ENCODE data around the gene STK17B. TPM values are rescaled to one million over a fixed set of nuclear protein-coding genes. Genes with fewer than 3 reads are reported as not detected.
"Not testable (repeated sequence)": the region's sequence is repeated elsewhere in the genome, so short reads cannot be mapped to it uniquely, and the experiment has no call there.

The STK17B gene
- total RNA-seq, 1 donor from 2014 or later: 67.7 TPM

DNA sequence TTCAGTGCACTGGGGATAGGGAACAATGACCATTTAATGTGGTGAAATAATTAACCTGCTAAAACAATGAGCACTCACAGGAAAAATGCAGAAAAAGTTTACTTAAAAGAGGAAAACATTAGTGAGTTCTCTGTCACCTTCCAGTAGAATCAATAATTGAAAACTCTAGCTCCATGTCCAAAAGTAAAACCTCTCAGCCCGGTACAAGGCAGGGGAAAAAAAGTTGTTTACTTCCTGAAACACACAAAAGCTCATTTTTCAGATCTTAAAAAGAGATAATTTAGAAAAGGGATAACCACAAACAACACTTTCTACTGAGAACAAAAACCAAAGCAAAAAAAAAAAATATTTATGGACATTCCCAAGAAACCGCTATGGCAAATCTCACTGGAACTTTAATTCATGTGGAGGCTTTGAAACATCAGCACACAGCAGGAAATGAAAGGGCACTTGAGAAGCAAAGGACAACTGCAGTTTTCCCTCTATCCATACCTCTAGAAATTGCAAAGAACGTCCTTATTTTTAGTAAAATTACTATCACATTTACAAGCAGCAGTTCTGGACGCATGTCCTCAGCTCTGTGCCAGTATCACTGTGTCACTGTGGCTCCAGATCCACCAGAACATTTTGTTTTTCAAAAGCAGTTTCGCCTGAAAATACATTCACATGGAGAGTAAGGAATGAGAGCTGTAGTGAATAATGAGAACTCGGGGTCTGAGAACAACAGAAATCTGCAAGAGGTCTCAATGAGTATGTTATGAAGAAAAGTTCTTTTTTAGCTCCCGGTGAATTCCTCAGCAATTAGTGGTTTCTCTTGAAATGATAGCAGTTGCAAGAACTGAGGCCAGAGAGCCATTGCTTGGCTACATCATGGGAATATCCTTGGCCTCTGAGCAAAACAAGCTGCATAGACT, 58.1 kb downstream of the STK17B start:
- DNase-seq (ENCODE audit: low spot score): no peak

DNA sequence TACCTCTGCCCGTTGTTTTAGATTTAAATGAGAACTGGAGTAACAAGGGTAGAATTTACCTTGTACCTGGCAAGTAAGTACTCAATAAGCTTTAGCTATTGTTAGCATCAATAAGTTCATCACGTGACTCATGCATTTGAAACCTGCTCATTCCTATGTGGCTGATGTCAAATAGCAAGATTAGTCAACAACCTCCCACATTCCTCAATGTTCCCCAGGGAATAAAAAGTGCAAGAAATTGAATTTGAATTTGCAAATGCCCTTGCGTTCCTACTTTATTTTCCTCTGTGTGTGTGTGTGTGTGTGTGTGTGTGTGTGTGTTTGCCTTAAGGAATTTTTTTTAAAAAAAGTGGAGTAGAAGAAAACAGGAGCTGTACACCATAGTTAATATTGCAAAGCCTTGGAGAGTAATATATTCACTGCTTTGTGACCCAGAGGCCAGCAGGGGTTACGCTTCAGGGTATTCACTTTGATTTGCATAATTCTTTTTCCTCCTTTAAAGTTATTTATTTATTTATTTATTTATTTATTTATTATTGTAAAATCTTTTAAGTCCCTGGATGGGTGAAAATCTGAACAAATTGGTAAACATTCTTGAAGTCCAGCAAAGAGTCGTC, 58.9 kb downstream of the STK17B start:
- no peak for DNase-seq (ENCODE audit: low spot score)

GRCh38 chr2:196108604-196109003, 62.8 kb downstream of the STK17B start:
- DNase-seq (ENCODE audit: low spot score): no peak

DNA sequence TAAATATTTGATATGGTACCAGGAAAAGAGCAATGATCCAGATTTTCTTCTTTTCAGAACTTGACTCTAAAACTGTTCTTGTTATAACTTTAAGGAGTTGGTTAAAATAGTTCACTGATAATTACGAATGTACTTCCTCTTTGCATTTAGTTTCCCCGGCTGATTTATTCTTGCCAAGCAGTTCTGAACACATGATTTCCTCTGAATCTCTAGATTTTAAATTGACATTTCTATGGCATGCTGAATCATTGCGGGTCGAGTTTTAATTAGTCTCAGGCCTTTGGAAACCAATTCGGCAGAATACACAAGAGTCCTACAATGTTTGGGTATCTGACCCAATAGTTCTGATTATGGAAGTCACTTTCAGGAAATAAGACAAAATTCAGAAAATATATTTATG, 65.4 kb downstream of the STK17B start:
- no peak for DNase-seq (ENCODE audit: low spot score)

DNA sequence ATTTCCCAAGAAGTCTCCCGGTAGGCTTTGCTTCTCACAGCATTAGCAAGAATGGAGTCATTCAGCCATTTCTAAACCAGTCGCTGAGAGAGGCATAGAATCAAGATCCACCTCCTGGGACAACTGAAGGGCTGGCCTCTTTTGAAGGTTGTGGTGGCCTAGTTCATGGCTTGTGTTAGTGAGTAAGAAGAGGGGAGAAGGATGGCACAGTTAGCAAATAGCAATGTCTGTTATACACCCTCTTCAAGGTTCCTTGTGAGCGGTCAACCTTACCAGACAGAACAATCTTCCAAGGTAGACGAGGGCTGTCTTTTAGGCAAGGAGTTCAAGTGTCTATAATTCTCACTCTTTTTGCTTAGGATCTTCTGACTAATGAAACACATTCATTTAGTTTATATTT, 67.3 kb downstream of the STK17B start:
- DNase-seq (ENCODE audit: low spot score): no peak

GRCh38 chr2:196103626-196104025, 67.8 kb downstream of the STK17B start:
- DNase-seq (ENCODE audit: low spot score): no peak

DNA sequence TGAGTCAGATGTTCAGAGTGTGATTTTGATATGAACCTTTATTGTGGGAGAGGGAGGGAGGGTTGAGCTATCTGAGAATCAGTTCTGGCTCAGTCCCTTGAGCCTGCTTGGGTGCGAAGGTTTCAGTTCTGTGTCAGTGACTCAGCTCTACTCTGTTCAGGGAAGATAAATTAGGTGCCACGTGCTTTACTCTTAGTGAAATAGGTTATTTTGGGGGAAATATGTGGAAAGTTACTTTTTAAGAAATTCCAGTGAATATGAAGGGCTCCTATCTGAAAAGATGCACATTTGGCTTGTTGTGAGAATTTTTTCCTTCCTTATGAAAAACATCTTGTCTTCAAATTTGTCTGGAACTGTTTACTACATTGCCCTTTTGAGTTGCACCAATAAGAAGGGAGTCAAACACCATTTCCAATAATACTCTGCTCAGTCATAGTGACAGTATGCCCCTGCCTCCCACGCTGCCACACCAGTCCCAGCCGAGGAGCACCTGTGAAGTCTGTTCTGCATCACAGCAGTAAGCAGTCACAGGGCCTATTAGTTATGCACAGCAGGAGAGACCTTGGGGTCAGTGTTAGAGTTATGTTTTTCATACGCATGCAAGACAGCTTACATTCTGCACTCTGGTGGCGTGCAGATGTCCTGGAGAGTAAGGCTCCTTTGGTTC, 69.9 kb downstream of the STK17B start:
- no peak for DNase-seq (ENCODE audit: low spot score)

DNA sequence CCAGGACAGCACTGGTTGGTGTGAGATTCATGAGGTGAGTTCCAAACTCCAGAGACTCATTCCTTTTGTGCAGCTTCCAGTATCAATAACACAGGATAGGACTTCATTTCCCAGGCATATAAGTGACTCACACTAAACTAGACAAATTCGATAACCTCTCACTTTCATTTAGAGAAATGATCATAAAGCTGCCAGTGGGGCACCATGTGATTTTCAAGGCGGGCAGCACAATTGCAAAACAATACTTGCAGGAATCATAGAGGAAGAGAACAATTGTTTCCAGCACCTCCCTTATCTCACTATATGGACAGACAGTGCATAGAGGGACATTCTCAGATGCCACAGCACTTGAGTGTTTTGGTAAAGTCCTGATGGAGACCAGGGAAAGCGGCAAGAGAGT, 71.5 kb downstream of the STK17B start:
- no peak for DNase-seq (ENCODE audit: low spot score)

DNA sequence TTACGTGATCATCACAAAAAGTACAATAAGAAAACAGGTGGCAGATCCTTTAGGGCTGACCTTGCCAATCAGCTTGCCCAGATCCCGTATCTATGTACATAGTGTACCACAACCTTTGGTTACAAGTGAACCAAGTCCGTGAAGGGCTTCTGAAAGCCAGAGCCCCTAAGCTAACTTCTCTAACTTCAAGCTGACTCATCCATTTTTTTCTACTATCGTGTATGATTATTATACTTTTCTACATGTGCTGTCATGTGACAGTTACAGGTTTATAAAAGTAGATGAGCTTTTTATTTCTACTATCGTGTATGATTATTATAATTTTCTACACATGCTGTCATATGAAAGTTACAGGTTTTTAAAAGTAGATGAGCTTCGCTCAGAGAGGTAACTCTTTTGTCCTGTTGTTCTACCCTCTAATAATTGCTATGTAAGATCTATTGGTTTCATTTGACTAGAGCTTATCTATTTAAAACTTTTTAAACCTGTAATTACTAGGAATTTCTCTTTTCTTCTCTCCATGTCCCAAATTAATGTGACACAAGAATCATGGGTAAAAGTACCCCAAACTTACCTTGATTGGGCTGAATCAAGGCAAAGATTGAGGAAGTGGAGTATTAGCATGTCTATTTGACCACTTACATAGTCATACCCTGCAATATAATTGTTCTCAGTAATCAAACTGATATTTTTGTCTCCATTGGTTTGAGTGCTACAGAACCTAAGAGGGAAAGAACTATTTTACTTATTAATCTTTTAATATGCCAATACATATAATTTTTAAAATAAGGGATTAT, 73.3 kb downstream of the STK17B start:
- DNase-seq (ENCODE audit: low spot score): no peak

- no peak for DNase-seq (ENCODE audit: low spot score)
Measured at GRCh38 chr2:196096982-196097745, 74.2 kb downstream of the STK17B start.

- no peak for DNase-seq (ENCODE audit: low spot score)
Measured at GRCh38 chr2:196096264-196096663, 75.1 kb downstream of the STK17B start.

DNA sequence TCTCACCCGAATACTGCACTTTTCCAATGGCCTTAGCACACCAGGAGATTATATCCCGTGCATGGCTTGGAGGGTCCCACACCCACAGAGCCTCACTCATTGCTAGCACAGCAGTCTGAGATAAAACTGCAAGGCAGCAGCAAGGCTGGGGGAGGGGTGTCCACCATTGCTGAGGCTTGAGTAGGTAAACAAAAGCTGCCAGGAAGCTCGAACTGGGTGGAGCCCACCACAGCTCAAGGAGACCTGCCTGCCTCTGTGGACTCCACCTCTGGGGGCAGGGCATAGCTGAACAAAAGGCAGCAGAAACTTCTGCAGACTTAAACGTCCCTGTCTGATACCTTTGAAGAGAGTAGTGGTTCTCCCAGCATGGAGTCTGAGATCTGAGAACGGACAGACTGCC, 81.9 kb downstream of the STK17B start:
- DNase-seq (ENCODE audit: low spot score): not testable (repeated sequence)

DNA sequence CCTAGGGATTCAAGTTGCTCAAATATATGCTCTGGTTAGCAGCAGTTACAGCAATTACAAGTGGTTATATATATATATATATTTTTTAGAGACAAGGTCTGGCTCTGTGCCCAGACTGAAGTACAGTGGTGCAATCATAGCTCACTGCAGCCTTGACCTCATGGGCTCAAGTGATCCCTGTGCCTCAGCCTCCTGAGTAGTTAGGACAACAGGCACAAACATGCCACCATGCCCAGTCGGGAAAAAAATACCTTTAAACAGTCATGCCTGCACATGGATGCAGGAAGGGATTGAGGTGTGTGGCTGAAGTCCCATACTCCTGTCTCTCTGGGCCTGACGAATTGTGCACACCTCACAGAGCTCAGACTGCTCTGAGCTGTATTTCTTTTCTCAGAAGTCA, 83.2 kb downstream of the STK17B start:
- no peak for DNase-seq (ENCODE audit: low spot score)

DNA sequence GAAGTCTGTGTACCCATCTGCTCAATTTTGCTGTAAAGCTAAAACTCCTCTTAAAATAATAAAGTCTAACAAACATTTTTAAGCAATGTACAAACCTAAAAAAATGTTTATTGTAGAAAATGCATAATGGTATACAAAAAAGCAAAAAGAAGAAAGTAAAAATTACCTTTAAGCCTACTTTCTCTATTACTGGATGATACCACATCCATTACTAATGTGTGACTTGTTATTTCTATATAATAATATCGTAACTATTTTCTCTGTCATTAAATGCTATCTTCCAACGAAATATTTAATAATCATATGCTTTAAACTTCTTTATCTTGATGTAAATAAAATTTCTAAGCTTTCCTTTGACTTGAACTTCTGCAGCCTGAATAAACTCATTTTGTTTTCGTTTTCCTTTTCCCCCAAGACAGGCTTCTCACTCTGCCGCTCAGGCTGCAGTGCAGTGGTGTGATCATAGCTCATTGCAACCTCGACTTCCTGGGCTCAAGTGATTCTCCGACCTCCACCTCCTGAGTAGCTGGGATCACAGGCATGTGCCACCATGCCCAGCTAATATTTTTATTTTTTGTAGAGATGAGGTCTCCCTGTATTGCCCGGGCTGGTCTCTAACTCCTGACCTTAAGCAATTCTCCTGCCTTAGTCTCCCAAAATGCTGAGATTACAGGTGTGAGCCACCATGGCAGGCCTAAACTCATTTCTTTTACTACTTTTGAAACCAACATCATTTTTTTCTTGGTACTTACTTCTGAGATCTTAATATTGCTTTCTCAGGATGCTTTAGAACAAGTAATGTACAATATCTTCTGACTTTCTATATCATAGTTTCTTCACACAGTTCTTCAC, 84.6 kb downstream of the STK17B start:
- no peak for DNase-seq (ENCODE audit: low spot score)

DNA sequence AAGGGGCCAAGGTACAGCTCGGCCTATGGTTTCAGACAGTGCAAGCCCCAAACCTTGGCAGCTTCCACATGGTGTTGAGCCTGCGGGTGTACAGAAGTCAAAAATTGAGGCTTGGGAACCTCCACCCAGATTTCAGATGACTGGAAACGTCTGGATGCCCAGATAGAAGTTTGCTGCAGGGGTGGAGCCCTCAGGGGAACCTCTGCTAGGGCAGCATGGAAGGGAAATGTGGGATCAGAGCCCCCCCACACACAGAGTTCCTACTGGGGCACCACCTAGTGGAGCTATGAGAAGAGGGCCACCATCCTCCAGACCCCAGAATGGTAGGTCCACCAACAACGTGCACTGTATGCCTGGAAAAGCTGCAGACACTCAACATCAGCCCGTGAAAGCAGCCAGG, 87.8 kb downstream of the STK17B start:
- no peak for DNase-seq (ENCODE audit: low spot score)

All from mesenteric fat pad (tissue), 1 donor.